GM12878 (cell line): ENCODE measurements around the gene LCOR. TPM values are rescaled to one million over a fixed set of nuclear protein-coding genes. Genes with fewer than 3 reads are reported as not detected.

Source experiments
- CBX3 ChIP-seq: fragments of 200-600 bp; sonication (generic); IDR thresholded peaks from 2 replicates; pipeline ENCODE4 v1.6.1; 2016; ENCODE audit warnings: low read depth, borderline replicate concordance
- CEBPZ ChIP-seq: fragments of 150-350 bp; IDR thresholded peaks from 2 replicates; pipeline ENCODE4 v1.6.1; 2016; ENCODE audit warnings: low read depth, low read length
- CREM ChIP-seq: IDR thresholded peaks from 2 replicates; pipeline ENCODE4 v1.6.1; 2014; ENCODE audit warnings: antibody characterized with exemption, low read depth
- EGR1 ChIP-seq, 2 experiments: IDR thresholded peaks; 1 replicate in 1 of 2; 2 replicates in 1 of 2; pipeline ENCODE4 v1.6.1; 2011 to 2012; ENCODE audit warnings: low read depth in 2 of 2, low read length in 2 of 2, borderline replicate concordance in 1 of 2, mild to moderate bottlenecking in 1 of 2, moderate library complexity in 1 of 2
- FOXK2 ChIP-seq: fragments of 450-650 bp; IDR thresholded peaks from 2 replicates; pipeline ENCODE4 v1.6.1; 2017; ENCODE audit warnings: mild to moderate bottlenecking, moderate library complexity
- FOXM1 ChIP-seq: IDR thresholded peaks from 2 replicates; pipeline ENCODE4 v1.6.1; 2012; ENCODE audit warnings: low read depth, mild to moderate bottlenecking, inconsistent platforms, low read length, moderate library complexity
- GABPA ChIP-seq: IDR thresholded peaks from 2 replicates; pipeline ENCODE4 v1.6.1; 2014; ENCODE audit warnings: antibody characterized with exemption, low read depth, mild to moderate bottlenecking, inconsistent platforms
- JUND ChIP-seq: IDR thresholded peaks from 2 replicates; pipeline ENCODE4 v1.6.1; 2012; ENCODE audit warnings: low read depth, mild to moderate bottlenecking, low read length, improper control_type of control experiment, moderate library complexity
- NFYB ChIP-seq: IDR thresholded peaks from 2 replicates; pipeline ENCODE4 v1.6.1; 2011; ENCODE audit warnings: low read depth, mild to moderate bottlenecking, low read length, improper control_type of control experiment, moderate library complexity; ENCODE audit not compliant: insufficient read depth
- NRF1 ChIP-seq: conservative IDR thresholded peaks from 2 replicates; pipeline ENCODE4 v1.6.1; 2011; ENCODE audit warnings: mild to moderate bottlenecking, low read depth, low read length, improper control_type of control experiment
- POLR2AphosphoS5 ChIP-seq: IDR thresholded peaks from 2 replicates; pipeline ENCODE4 v1.6.1; 2011; ENCODE audit warnings: mild to moderate bottlenecking, low read length, inconsistent platforms
- RAD51 ChIP-seq: fragments of 450-650 bp; IDR thresholded peaks from 2 replicates; pipeline ENCODE4 v1.6.1; 2016; ENCODE audit warnings: moderate library complexity, mild to moderate bottlenecking, inconsistent platforms
- SIN3A ChIP-seq: IDR thresholded peaks from 2 replicates; pipeline ENCODE4 v1.6.1; 2012; ENCODE audit warnings: low read depth, low read length, improper control_type of control experiment
- TARDBP ChIP-seq: IDR thresholded peaks from 2 replicates; pipeline ENCODE4 v1.6.1; 2016; ENCODE audit warnings: borderline replicate concordance
- YY1 ChIP-seq: IDR thresholded peaks from 2 replicates; pipeline ENCODE4 v1.6.1; 2011; ENCODE audit warnings: low read depth, mild to moderate bottlenecking, low read length
- ZNF217 ChIP-seq: fragments of 450-650 bp; IDR thresholded peaks from 2 replicates; pipeline ENCODE4 v1.6.1; 2017; ENCODE audit warnings: antibody characterized with exemption, mild to moderate bottlenecking
- ZNF24 ChIP-seq: fragments of 450-650 bp; IDR thresholded peaks from 2 replicates; pipeline ENCODE4 v1.6.1; 2017; ENCODE audit warnings: antibody characterized with exemption, mild to moderate bottlenecking
- ZNF384 ChIP-seq: IDR thresholded peaks from 2 replicates; pipeline ENCODE4 v1.6.1; 2012; ENCODE audit warnings: low read depth, mild to moderate bottlenecking, low read length, improper control_type of control experiment, borderline replicate concordance
- polyA plus RNA-seq, 11 experiments: library from polyadenylated mRNA; depleted of rRNA in 4 of 11; unstranded in 6 of 11; stranded (reverse) in 5 of 11; fragments of >200 nt; fragmentation: Nextera tagmentation in 4 of 11; fragmentation: Illumina TruSeq in 1 of 11; extraction: Ambion mirVana in 4 of 11; extraction: Trizol in 1 of 11; gene quantifications; 1 replicate in 1 of 11; 2 replicates in 10 of 11; pipeline versions ENCODE4 v1.2.1 to v1.2.3, GENCODE V29; 2011 to 2016; ENCODE audit warnings: inconsistent platforms in 2 of 11, missing spikeins in 2 of 11, low read depth in 1 of 11
- total RNA-seq, 4 experiments: library from RNA; depleted of rRNA in 3 of 4; stranded (reverse); fragments of >200 nt in 3 of 4; fragmentation: Illumina TruSeq in 1 of 4; extraction: Trizol in 1 of 4; gene quantifications; 2 replicates each; pipeline versions ENCODE4 v1.2.1 to v1.2.3, GENCODE V29; 2013 to 2021
- TF ChIP-seq, protein P1 (sequence below): fragments of 450-650 bp; IDR thresholded peaks from 2 replicates; pipeline ENCODE4 v1.6.1; 2016; ENCODE audit warnings: mild to moderate bottlenecking
- TF ChIP-seq, protein P2 (sequence below): IDR thresholded peaks from 2 replicates; pipeline ENCODE4 v1.6.1; 2011; ENCODE audit warnings: mild to moderate bottlenecking, low read depth, low read length, moderate library complexity; ENCODE audit not compliant: insufficient replicate concordance
- TF ChIP-seq, protein P3 (sequence below): IDR thresholded peaks from 2 replicates; pipeline ENCODE4 v1.6.1; 2011; ENCODE audit warnings: borderline replicate concordance, low read depth, mild to moderate bottlenecking, moderate library complexity, mixed read lengths, low read length; ENCODE audit not compliant: insufficient read depth; ENCODE audit errors: extremely low read length
- TF ChIP-seq, protein P4 (sequence below): fragments of 450-650 bp; IDR thresholded peaks from 2 replicates; pipeline ENCODE4 v1.6.1; 2017; ENCODE audit warnings: antibody characterized with exemption, mild to moderate bottlenecking, moderate library complexity

LCOR gene
- total and polyA plus RNA-seq, 10 of the 15 experiments (the other 5 are each of a cell fraction or from before 2014, with no cell fraction given), result 1.6 to 22.0 (median 13.2) TPM

DNA sequence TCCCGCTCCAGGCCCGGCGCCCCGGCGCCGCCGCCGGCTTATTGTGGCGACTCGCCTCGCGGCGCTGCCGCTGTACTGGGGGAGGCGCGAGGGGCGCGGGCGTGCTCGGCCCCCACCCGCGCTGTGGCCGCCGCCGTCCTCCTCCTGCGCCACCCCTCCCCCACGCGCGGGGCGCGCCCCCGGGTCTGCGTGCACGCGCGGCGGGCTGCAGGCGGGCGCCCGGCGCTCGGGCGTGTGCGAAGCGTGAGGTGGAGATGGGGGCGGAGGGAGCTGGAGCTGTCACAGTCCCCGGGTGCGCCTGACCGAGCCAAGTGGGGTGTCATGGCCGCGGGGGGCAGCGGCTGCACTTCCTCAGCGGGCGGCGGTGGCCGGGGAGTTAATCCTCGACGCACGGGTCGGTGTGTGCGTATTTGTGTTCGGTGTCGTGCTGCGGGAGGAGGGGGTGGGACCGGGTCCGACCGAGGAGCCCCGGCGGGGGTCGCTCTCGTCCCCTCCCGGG, 672 bp downstream of the LCOR start (continued):
- TF ChIP-seq CEBPZ, result no peak
- TF ChIP-seq CREM, result no peak
- no peak for TF ChIP-seq FOXK2
- no peak for TF ChIP-seq NRF1
- no peak for TF ChIP-seq ZNF24
- no peak for TF ChIP-seq TARDBP
- TF ChIP-seq, protein P1, sequence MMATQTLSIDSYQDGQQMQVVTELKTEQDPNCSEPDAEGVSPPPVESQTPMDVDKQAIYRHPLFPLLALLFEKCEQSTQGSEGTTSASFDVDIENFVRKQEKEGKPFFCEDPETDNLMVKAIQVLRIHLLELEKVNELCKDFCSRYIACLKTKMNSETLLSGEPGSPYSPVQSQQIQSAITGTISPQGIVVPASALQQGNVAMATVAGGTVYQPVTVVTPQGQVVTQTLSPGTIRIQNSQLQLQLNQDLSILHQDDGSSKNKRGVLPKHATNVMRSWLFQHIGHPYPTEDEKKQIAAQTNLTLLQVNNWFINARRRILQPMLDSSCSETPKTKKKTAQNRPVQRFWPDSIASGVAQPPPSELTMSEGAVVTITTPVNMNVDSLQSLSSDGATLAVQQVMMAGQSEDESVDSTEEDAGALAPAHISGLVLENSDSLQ, result peak; percentile 10; the same call in 1 of the 2 replicates
- TF ChIP-seq, protein P2, sequence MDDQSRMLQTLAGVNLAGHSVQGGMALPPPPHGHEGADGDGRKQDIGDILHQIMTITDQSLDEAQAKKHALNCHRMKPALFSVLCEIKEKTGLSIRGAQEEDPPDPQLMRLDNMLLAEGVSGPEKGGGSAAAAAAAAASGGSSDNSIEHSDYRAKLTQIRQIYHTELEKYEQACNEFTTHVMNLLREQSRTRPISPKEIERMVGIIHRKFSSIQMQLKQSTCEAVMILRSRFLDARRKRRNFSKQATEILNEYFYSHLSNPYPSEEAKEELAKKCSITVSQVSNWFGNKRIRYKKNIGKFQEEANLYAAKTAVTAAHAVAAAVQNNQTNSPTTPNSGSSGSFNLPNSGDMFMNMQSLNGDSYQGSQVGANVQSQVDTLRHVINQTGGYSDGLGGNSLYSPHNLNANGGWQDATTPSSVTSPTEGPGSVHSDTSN, result no peak
- TF ChIP-seq POLR2AphosphoS5, result no peak; the same call in 1 of the 2 replicates
- TF ChIP-seq, protein P3, sequence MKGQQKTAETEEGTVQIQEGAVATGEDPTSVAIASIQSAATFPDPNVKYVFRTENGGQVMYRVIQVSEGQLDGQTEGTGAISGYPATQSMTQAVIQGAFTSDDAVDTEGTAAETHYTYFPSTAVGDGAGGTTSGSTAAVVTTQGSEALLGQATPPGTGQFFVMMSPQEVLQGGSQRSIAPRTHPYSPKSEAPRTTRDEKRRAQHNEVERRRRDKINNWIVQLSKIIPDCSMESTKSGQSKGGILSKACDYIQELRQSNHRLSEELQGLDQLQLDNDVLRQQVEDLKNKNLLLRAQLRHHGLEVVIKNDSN, result no peak
- peak; percentile 73 for TF ChIP-seq SIN3A
- no peak for TF ChIP-seq ZNF384
- no peak for TF ChIP-seq RAD51
- TF ChIP-seq ZNF217, result 0 out of 2 replicates have a peak, but pooled peaks have one; percentile 30
- TF ChIP-seq GABPA, result no peak
- no peak for TF ChIP-seq CBX3
- no peak for TF ChIP-seq NFYB
- no peak for TF ChIP-seq FOXM1
- TF ChIP-seq JUND, result no peak
- peak; percentile 94 for TF ChIP-seq YY1
- TF ChIP-seq, protein P4, sequence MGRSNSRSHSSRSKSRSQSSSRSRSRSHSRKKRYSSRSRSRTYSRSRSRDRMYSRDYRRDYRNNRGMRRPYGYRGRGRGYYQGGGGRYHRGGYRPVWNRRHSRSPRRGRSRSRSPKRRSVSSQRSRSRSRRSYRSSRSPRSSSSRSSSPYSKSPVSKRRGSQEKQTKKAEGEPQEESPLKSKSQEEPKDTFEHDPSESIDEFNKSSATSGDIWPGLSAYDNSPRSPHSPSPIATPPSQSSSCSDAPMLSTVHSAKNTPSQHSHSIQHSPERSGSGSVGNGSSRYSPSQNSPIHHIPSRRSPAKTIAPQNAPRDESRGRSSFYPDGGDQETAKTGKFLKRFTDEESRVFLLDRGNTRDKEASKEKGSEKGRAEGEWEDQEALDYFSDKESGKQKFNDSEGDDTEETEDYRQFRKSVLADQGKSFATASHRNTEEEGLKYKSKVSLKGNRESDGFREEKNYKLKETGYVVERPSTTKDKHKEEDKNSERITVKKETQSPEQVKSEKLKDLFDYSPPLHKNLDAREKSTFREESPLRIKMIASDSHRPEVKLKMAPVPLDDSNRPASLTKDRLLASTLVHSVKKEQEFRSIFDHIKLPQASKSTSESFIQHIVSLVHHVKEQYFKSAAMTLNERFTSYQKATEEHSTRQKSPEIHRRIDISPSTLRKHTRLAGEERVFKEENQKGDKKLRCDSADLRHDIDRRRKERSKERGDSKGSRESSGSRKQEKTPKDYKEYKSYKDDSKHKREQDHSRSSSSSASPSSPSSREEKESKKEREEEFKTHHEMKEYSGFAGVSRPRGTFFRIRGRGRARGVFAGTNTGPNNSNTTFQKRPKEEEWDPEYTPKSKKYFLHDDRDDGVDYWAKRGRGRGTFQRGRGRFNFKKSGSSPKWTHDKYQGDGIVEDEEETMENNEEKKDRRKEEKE, result 0 out of 2 replicates have a peak, but pooled peaks have one; percentile 14
- peak; percentile 14 to 60; a peak in 2 of 3 replicates for TF ChIP-seq EGR1 (IDR thresholded peaks at IDR 0.05; ENCODE audit: borderline replicate concordance in 1 of 2, low read depth in 2 of 2, low read length in 2 of 2)
